Measurements from ENCODE around the gene CXorf51A. TPM values are rescaled to one million over a fixed set of nuclear protein-coding genes. Genes with fewer than 3 reads are reported as not detected.
"Not testable (repeated sequence)": the region's sequence is repeated elsewhere in the genome, so short reads cannot be mapped to it uniquely, and the experiment has no call there.

The CXorf51A gene
- polyA plus RNA-seq, 3 donors, result not detected

- TF ChIP-seq CTCF (IDR thresholded peaks at IDR 0.05), result no peak
- DNase-seq, result no peak
- no peak overlapping the region for H3K4me3 ChIP-seq (replicated peaks in 1 of 3; ENCODE audit: low read depth in 2 of 3, low read length in 3 of 3)
- no peak overlapping the region for H2AFZ ChIP-seq (ENCODE audit: insufficient read depth, low read depth, low read length, poor library complexity, severe bottlenecking)
- no peak overlapping the region for H3K4me2 ChIP-seq (replicated peaks; ENCODE audit: extremely low read depth, low read length, poor library complexity, severe bottlenecking)
- Mint-ChIP-seq H3K36me3 (no peaks in the 10 kb centered on the region), H3K4me3 (no peak overlapping the region), H3K4me1 (no peaks in the 10 kb centered on the region), H3K9me3 (peaks cover 0 to 4% (median 1%) of the 10 kb centered on the region in 7 donors), H3K27ac (no peak overlapping the region), H3K27me3 (ENCODE audit: low read depth in 3 of 3) (peaks cover 0 to 2% (median 0%) of the 10 kb centered on the region in 3 donors)
- intact Hi-C loops (cut with micrococcal nuclease), result no loop called here
- no peaks in the 10 kb centered on the region for H3K36me3 ChIP-seq (replicated peaks in 1 of 2; ENCODE audit: control insufficient read depth in 1 of 2, insufficient read depth in 2 of 2, low read length in 2 of 2)
- no peaks in the 10 kb centered on the region for H3K4me1 ChIP-seq (ENCODE audit: control insufficient read depth in 1 of 2, insufficient read depth in 2 of 2, low read length in 2 of 2)
- no peaks in the 10 kb centered on the region for H3K27me3 ChIP-seq (ENCODE audit: control insufficient read depth in 2 of 2, insufficient read depth in 2 of 2, low read length in 2 of 2)
- H3K9me3 ChIP-seq (replicated peaks in 1 of 2; ENCODE audit: control insufficient read depth in 1 of 2, insufficient read depth in 1 of 2, low read length in 2 of 2), result no peaks in the 10 kb centered on the region
- no peak overlapping the region for H3K9ac ChIP-seq (ENCODE audit: insufficient read depth, low read length, poor library complexity, severe bottlenecking)
- no peaks in the 10 kb centered on the region for H4K20me1 ChIP-seq (ENCODE audit: insufficient read depth, low read length)
- H3K27ac ChIP-seq (ENCODE audit: low read depth in 1 of 2, low read length in 2 of 2), result no peak overlapping the region
- no CpG with 5 or more reads among the region's 2 CpGs for WGBS (ENCODE audit: insufficient coverage)
- H3K79me2 ChIP-seq (ENCODE audit: insufficient read depth, low read length), result no peaks in the 10 kb centered on the region
These were observed 39.7 kb upstream of the CXorf51A start for GRCh38 chrX:146854281-146854680.

- Mint-ChIP-seq H3K9me3 (peaks cover 0 to 10% (median 3%) of the 10 kb centered on the region in 7 donors), H3K36me3 (no peaks in the 10 kb centered on the region), H3K4me1 (no peaks in the 10 kb centered on the region), H3K27ac (no peak overlapping the region), H3K27me3 (ENCODE audit: low read depth in 3 of 3) (no peaks in the 10 kb centered on the region), H3K4me3 (no peak overlapping the region)
- H3K36me3 ChIP-seq (replicated peaks in 1 of 2; ENCODE audit: control insufficient read depth in 1 of 2, insufficient read depth in 2 of 2, low read length in 2 of 2), result no peaks in the 10 kb centered on the region
- no peak overlapping the region for H3K9ac ChIP-seq (ENCODE audit: insufficient read depth, low read length, poor library complexity, severe bottlenecking)
- H4K20me1 ChIP-seq (ENCODE audit: insufficient read depth, low read length), result no peaks in the 10 kb centered on the region
- no peak overlapping the region for H3K4me2 ChIP-seq (replicated peaks; ENCODE audit: extremely low read depth, low read length, poor library complexity, severe bottlenecking)
- intact Hi-C loops (cut with micrococcal nuclease), result no loop called here
- no peak overlapping the region for H2AFZ ChIP-seq (ENCODE audit: insufficient read depth, low read depth, low read length, poor library complexity, severe bottlenecking)
- H3K27me3 ChIP-seq (ENCODE audit: control insufficient read depth in 2 of 2, insufficient read depth in 2 of 2, low read length in 2 of 2), result no peaks in the 10 kb centered on the region
- 83% methylated on average over 1 of the region's 4 CpGs for whole genome bisulfite sequencing (ENCODE audit: insufficient coverage)
- no peaks in the 10 kb centered on the region for H3K4me1 ChIP-seq (ENCODE audit: control insufficient read depth in 1 of 2, insufficient read depth in 2 of 2, low read length in 2 of 2)
- no peak overlapping the region for H3K4me3 ChIP-seq (replicated peaks in 1 of 3; ENCODE audit: low read depth in 2 of 3, low read length in 3 of 3)
- peaks cover 0 to 5% of the 10 kb centered on the region in 2 donors for H3K9me3 ChIP-seq (replicated peaks in 1 of 2; ENCODE audit: control insufficient read depth in 1 of 2, insufficient read depth in 1 of 2, low read length in 2 of 2)
- TF ChIP-seq CTCF (IDR thresholded peaks at IDR 0.05), result no peak
- H3K79me2 ChIP-seq (ENCODE audit: insufficient read depth, low read length), result no peaks in the 10 kb centered on the region
- H3K27ac ChIP-seq (ENCODE audit: low read depth in 1 of 2, low read length in 2 of 2), result no peak overlapping the region
- no peak for DNase-seq
These were observed 17.4 kb upstream of the CXorf51A start for GRCh38 chrX:146831994-146832393.

GRCh38 chrX:146809471-146809870 lies 5.1 kb downstream of the CXorf51A start, which contains the start of gene CXorf51B:
CXorf51B (plus strand) TSS chrX:146809771; CDS start chrX:146809792, 21 bp downstream.
- DNase-seq; H3K36me3 Mint-ChIP-seq; H3K9me3 Mint-ChIP-seq; H3K9ac ChIP-seq (ENCODE audit: insufficient read depth, low read length, poor library complexity, severe bottlenecking); H3K27ac ChIP-seq (ENCODE audit: low read depth in 1 of 2, low read length in 2 of 2); H4K20me1 ChIP-seq (ENCODE audit: insufficient read depth, low read length); H3K4me3 ChIP-seq (replicated peaks in 1 of 3; ENCODE audit: low read depth in 2 of 3, low read length in 3 of 3); H3K79me2 ChIP-seq (ENCODE audit: insufficient read depth, low read length); H3K4me1 Mint-ChIP-seq; H2AFZ ChIP-seq (ENCODE audit: insufficient read depth, low read depth, low read length, poor library complexity, severe bottlenecking); H3K4me2 ChIP-seq (replicated peaks; ENCODE audit: extremely low read depth, low read length, poor library complexity, severe bottlenecking); H3K4me3 Mint-ChIP-seq; H3K27me3 ChIP-seq (ENCODE audit: control insufficient read depth in 2 of 2, insufficient read depth in 2 of 2, low read length in 2 of 2); H3K36me3 ChIP-seq (replicated peaks in 1 of 2; ENCODE audit: control insufficient read depth in 1 of 2, insufficient read depth in 2 of 2, low read length in 2 of 2); H3K27me3 Mint-ChIP-seq (ENCODE audit: low read depth in 3 of 3); H3K9me3 ChIP-seq (replicated peaks in 1 of 2; ENCODE audit: control insufficient read depth in 1 of 2, insufficient read depth in 1 of 2, low read length in 2 of 2); H3K27ac Mint-ChIP-seq; H3K4me1 ChIP-seq (ENCODE audit: control insufficient read depth in 1 of 2, insufficient read depth in 2 of 2, low read length in 2 of 2); intact Hi-C loops (cut with micrococcal nuclease): not testable (repeated sequence)
- no CpG with 5 or more reads among the region's 3 CpGs for WGBS (ENCODE audit: insufficient coverage)
